Ectodermal cell (in vitro differentiated cells): ENCODE results near the gene PLCG2.

ENCODE experiments used
- H3K27ac ChIP-seq: 2 replicates; pipeline ENCODE4 v1.7.0; 2013; ENCODE audit warnings: mild to moderate bottlenecking, low read depth, low read length; ENCODE audit not compliant: insufficient read depth, poor library complexity, severe bottlenecking
- H3K27me3 ChIP-seq: 2 replicates; pipeline ENCODE4 v1.7.0; 2013; ENCODE audit warnings: mild to moderate bottlenecking, low read length; ENCODE audit not compliant: insufficient read depth, control insufficient read depth, poor library complexity, severe bottlenecking
- H3K36me3 ChIP-seq: one replicate; pipeline ENCODE4 v1.7.0; 2013; ENCODE audit warnings: low read length; ENCODE audit not compliant: control insufficient read depth, insufficient read depth
- H3K4me1 ChIP-seq: one replicate; pipeline ENCODE4 v1.7.0; 2013; ENCODE audit warnings: low read length; ENCODE audit not compliant: control insufficient read depth, insufficient read depth
- H3K4me3 ChIP-seq: 2 replicates; pipeline ENCODE4 v1.7.0; 2013; ENCODE audit warnings: low read depth, low read length, control low read depth; ENCODE audit not compliant: insufficient read depth
- H3K9me3 ChIP-seq: 2 replicates; pipeline ENCODE4 v1.7.0; 2013; ENCODE audit warnings: mild to moderate bottlenecking, low read length, moderate library complexity; ENCODE audit not compliant: control insufficient read depth
- WGBS, 2 experiments: methylation state at CpG; one replicate each; pipeline ENCODE4 v1.1.7; 2013; ENCODE audit warnings: missing lambda C conversion rate in 2 of 2; 5-methylcytosine and 5-hydroxymethylcytosine counted together

PLCG2 gene

DNA sequence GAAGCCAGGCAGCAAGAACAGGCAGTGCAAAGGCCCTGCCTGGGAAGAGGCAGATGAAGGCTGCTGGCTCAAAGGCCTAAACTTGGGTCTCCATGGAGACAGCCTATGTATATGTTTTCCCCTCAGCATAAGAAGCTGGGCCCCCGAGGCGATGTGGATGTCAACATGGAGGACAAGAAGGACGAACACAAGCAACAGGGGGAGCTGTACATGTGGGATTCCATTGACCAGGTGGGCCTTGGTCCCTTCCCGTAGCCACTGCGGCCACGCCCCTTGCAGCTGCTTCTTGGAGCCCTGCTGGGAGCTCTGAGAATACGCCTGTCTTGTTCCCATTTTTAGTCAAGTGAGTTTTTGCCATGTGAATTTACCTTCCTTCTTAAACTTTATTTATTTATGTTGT lies 126.2 kb downstream of the PLCG2 start:
- no peaks in the 10 kb centered on the region for H3K4me1 ChIP-seq
- WGBS, 2 experiments: 75 to 83% methylated on average over 7 of the region's 7 CpGs
- H3K9me3 ChIP-seq: no peaks in the 10 kb centered on the region
- no peaks in the 10 kb centered on the region for H3K27me3 ChIP-seq
- H3K27ac ChIP-seq: no peak overlapping the region
- H3K36me3 ChIP-seq: no peaks in the 10 kb centered on the region
- H3K4me3 ChIP-seq: no peak overlapping the region

DNA sequence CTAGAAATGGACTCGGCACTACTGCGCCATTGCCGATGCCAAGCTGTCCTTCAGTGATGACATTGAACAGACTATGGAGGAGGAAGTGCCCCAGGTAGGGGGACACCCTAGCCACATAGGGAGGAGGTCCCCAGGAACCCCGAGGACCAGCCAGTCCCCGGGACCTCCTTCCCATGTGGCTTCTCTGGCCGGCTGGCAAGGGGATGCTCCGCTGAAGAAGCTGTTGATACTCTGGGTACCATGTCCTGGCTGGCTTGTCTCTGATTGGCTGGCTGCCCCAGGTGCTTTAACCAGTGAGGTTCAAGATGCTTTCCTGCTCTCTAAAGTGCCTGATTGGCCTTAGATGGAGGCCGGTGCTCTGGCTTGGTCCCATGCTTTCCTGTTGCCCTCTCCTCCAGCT lies 128.6 kb downstream of the PLCG2 start:
- WGBS, 2 experiments: 86 to 89% methylated on average over 8 of the region's 8 CpGs
- no peak overlapping the region for H3K4me3 ChIP-seq

DNA sequence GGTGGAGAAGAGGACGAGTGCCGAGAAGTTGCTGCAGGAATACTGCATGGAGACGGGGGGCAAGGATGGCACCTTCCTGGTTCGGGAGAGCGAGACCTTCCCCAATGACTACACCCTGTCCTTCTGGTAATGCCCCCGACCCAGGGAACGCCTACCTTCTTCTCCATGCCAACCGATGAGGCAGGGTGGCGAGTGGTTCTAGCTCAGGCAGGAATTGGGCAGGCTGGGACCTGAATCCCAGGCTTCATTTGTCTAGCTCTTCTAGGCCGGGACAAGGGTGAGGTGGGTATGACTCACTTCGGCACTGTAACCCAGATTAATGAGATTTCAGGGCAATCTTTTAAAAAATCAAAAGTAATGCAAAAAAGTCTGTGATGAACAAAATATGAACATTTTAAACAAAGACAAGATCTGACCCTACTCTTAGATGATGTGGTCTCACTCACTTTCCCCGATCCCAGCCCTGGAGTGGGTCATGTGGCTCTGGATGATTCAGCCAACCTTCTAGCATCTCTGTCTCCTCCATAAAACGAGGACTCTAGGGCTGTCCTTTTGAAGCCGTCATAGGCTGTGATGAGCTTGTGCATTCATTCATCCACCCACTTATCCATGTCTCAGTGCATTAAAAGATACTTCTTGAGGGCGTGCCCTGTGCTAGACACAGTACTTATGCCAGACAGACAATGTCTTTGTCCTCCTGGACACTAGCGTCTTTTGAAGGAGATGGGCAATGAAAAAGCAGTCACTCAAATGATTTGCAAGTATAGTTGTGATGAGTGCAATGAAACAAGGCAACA lies 129.6 kb downstream of the PLCG2 start:
- Histone ChIP-seq H3K4me1 (no peaks in the 10 kb centered on the region), H3K36me3 (no peaks in the 10 kb centered on the region), H3K9me3 (no peaks in the 10 kb centered on the region), H3K4me3 (no peak overlapping the region), H3K27me3 (no peaks in the 10 kb centered on the region), H3K27ac (no peak overlapping the region)
- 95 to 97% methylated on average over 16 of the region's 16 CpGs for WGBS, 2 experiments

More for the DNA sequence above, 128.6 kb downstream of the PLCG2 start:
- no peaks in the 10 kb centered on the region for H3K27me3 ChIP-seq
- H3K36me3 ChIP-seq: no peaks in the 10 kb centered on the region
- no peaks in the 10 kb centered on the region for H3K4me1 ChIP-seq
- H3K27ac ChIP-seq: no peak overlapping the region
- no peaks in the 10 kb centered on the region for H3K9me3 ChIP-seq

DNA sequence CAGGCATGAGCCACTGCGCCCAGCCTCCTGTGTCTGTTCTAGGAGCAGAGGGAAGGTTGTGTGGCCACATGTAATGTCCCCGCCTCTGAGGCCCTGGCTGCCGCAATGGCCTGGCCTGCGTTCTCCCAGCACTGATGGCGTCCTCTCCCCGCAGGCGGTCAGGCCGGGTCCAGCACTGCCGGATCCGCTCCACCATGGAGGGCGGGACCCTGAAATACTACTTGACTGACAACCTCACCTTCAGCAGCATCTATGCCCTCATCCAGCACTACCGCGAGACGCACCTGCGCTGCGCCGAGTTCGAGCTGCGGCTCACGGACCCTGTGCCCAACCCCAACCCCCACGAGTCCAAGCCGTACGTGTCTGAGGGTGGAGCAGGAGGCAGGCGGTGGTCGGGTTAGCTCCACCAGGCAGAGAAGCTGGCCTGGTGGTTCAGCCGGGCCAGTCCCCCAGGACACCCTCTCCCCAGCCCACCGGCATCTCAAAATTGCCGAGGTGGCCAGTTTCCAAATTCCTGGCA lies 131.3 kb downstream of the PLCG2 start:
- no peaks in the 10 kb centered on the region for H3K27me3 ChIP-seq
- H3K4me3 ChIP-seq: no peak overlapping the region
- no peak overlapping the region for H3K27ac ChIP-seq
- H3K36me3 ChIP-seq: no peaks in the 10 kb centered on the region
- no peaks in the 10 kb centered on the region for H3K4me1 ChIP-seq
- WGBS, 2 experiments: 95% methylated on average over 28 of the region's 28 CpGs
- no peaks in the 10 kb centered on the region for H3K9me3 ChIP-seq

DNA sequence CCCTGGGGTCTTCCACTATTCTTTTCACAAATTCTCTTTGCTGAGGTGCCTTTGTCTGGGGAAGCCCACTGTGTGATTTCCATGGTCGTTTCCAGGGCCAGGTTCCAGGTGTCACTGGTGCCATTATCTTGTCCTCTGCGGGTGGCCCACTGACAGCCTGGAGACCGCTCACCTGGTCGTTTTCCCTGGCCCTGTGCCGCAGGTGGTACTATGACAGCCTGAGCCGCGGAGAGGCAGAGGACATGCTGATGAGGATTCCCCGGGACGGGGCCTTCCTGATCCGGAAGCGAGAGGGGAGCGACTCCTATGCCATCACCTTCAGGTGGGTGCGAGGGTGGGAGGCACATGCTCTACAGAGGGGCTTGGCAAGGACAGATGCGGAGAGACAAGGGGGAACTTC lies 133.3 kb downstream of the PLCG2 start:
- no peaks in the 10 kb centered on the region for H3K36me3 ChIP-seq
- 85% methylated on average over 14 of the region's 14 CpGs for WGBS, 2 experiments
- no peaks in the 10 kb centered on the region for H3K9me3 ChIP-seq
- H3K27me3 ChIP-seq: no peaks in the 10 kb centered on the region
- H3K4me3 ChIP-seq: no peak overlapping the region
- H3K27ac ChIP-seq: no peak overlapping the region
- no peaks in the 10 kb centered on the region for H3K4me1 ChIP-seq

DNA sequence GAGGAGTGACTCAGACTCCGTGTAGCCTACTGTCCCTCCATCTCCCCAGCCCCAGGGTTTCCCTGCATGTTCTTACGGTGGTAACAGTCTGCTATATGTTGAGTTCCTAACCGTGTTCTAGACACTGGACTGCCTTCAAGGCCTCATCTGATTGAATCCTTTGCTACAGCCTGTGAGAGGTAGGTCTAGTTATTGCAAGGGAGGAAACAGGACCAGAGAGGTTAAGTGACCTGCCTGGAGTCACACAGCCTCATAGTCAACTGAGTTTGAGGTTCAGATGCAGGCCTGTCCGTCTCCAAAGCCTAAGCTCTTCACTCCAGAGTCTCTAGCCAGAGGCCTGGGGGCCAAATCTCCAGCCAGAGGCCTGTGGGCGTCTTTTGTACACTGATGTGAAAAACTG lies 134.1 kb downstream of the PLCG2 start:
- Histone ChIP-seq H3K27ac (no peak overlapping the region), H3K36me3 (no peaks in the 10 kb centered on the region), H3K27me3 (no peaks in the 10 kb centered on the region), H3K4me1 (no peaks in the 10 kb centered on the region), H3K9me3 (no peaks in the 10 kb centered on the region), H3K4me3 (no peak overlapping the region)
- WGBS, 2 experiments: 94 to 95% methylated on average over 5 of the region's 5 CpGs

DNA sequence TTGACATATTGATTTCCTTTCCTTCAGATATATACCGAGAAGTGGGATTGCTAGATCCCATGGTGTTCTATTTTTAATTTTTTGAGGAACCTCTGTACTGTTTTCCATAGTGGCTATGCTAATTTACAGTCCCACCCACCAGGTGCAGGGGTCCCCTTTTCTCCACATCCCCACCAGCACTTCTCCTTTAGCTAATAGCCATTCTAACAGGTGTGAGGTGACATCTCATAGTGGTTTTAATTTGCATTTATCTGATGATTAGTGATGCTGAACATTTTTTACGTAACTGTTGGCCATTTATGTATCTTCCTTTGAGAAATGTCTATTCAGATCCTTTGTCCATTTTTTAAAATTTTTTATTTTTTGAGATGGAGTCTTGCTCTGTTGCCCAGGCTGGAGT lies 138.3 kb downstream of the PLCG2 start:
- 90 to 100% methylated on average over 1 to 2 of the region's 2 CpGs for WGBS, 2 experiments
- Histone ChIP-seq H3K27me3 (no peaks in the 10 kb centered on the region), H3K4me1 (no peaks in the 10 kb centered on the region), H3K9me3 (no peaks in the 10 kb centered on the region), H3K4me3 (no peak overlapping the region), H3K36me3 (no peaks in the 10 kb centered on the region), H3K27ac (no peak overlapping the region)

DNA sequence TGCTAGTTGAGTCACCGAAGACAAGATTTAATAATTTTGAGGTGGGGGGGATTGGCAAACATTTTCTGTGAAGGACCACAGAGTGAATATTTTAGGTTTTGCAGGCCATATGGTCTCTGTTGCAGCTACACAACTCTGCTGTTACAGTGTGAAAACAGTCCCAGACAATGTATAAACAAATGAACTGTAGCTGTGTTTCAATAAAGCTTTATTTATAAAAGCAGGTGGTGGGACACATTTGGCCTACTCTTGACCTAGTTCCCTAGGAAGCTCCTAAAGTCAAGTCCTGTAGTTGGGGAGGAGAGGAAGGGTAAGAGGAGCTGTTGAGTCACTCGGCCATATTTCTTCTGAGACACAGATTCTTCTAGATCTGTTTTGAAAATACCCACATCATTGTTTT lies 139.8 kb downstream of the PLCG2 start:
- WGBS, 2 experiments: 91 to 97% methylated on average over 1 to 2 of the region's 2 CpGs
- no peaks in the 10 kb centered on the region for H3K36me3 ChIP-seq
- H3K9me3 ChIP-seq: no peaks in the 10 kb centered on the region
- H3K4me1 ChIP-seq: no peaks in the 10 kb centered on the region
- H3K27ac ChIP-seq: no peak overlapping the region
- no peaks in the 10 kb centered on the region for H3K27me3 ChIP-seq
- no peak overlapping the region for H3K4me3 ChIP-seq

DNA sequence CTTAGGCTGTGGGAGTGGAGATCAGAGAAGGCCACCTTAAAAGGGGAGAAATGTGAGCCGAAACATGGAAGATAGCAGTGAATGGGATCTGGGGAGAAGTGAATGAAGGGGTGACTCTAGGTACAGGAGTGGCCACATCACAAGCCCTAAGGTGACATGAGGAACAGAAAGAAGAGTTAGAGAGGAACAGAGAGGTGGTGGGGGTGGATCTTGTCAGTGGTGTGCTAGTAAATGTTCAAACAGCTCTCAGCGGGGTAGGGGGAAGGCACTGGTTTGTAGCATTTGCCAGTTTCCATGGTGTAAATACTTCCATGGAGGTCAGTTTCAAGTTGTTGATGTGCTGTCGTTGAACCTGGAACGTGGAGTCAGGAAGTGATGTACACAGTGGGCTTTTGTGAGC lies 141.4 kb downstream of the PLCG2 start:
- WGBS, 2 experiments: 95 to 98% methylated on average over 4 of the region's 4 CpGs
- H3K9me3 ChIP-seq: no peaks in the 10 kb centered on the region
- no peaks in the 10 kb centered on the region for H3K36me3 ChIP-seq
- no peaks in the 10 kb centered on the region for H3K27me3 ChIP-seq
- H3K27ac ChIP-seq: no peak overlapping the region
- no peak overlapping the region for H3K4me3 ChIP-seq
- no peaks in the 10 kb centered on the region for H3K4me1 ChIP-seq

DNA sequence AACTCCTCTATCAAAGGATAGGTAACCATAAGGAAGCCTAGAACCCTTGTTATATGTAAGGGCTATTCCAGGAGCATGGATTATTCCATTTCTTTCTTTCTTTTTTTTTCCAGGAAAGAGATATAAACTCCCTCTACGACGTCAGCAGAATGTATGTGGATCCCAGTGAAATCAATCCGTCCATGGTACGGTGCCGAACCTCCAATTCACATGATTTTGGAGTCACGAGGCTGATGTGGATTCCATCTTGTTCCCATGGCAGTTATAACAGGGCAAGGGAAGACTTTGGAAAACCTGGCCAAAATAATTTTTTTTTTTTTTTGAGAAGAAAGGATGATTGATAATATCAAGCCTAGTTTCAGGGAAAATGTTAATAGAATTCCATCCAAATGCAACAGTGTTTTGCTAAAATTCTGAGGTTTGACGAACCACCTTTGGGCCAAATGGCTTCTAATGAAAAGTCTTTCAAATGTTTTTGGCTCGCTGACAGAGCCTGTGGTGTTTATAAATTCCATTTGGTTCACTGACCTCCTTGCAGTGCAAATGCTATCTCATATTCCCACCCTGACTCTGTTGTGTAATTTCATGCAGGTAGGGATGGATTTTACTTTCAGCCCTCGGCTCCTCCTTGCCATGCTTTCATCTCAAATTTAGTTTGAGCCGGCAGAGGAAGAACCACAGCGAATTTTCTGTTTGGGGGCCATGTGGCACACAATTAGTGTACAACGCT lies 142.2 kb downstream of the PLCG2 start:
- no peak overlapping the region for H3K27ac ChIP-seq
- H3K27me3 ChIP-seq: no peaks in the 10 kb centered on the region
- H3K4me3 ChIP-seq: no peak overlapping the region
- 95 to 96% methylated on average over 12 of the region's 12 CpGs for WGBS, 2 experiments
- no peaks in the 10 kb centered on the region for H3K9me3 ChIP-seq
- H3K4me1 ChIP-seq: no peaks in the 10 kb centered on the region
- no peaks in the 10 kb centered on the region for H3K36me3 ChIP-seq
